HUES48 (cell line): Measurements from ENCODE around the gene MICAL3.
"Not testable (repeated sequence)": the region's sequence is repeated elsewhere in the genome, so short reads cannot be mapped to it uniquely, and the experiment has no call there.

Source experiments
- H3K27ac ChIP-seq: one replicate; pipeline ENCODE4 v1.7.0; 2013; ENCODE audit warnings: low read depth, low read length, inconsistent platforms
- H3K27me3 ChIP-seq: 2 replicates; pipeline ENCODE4 v1.6.1; 2013; ENCODE audit warnings: mild to moderate bottlenecking, low read length; ENCODE audit not compliant: control insufficient read depth, insufficient read depth
- H3K36me3 ChIP-seq: 2 replicates; pipeline ENCODE4 v1.6.1; 2013; ENCODE audit warnings: low read length; ENCODE audit not compliant: control insufficient read depth, insufficient read depth
- H3K4me1 ChIP-seq: 2 replicates; pipeline ENCODE4 v1.6.1; 2013; ENCODE audit warnings: mild to moderate bottlenecking, low read length; ENCODE audit not compliant: control insufficient read depth, insufficient read depth
- H3K4me3 ChIP-seq: 2 replicates; pipeline ENCODE4 v1.5.1; 2013; ENCODE audit warnings: mild to moderate bottlenecking, low read depth, low read length
- H3K9ac ChIP-seq: 2 replicates; pipeline ENCODE4 v1.6.1; 2013; ENCODE audit warnings: mild to moderate bottlenecking, low read depth, low read length, moderate library complexity
- H3K9me3 ChIP-seq: 2 replicates; pipeline ENCODE4 v1.6.1; 2013; ENCODE audit warnings: low read length; ENCODE audit not compliant: control insufficient read depth, insufficient read depth

Gene MICAL3

DNA sequence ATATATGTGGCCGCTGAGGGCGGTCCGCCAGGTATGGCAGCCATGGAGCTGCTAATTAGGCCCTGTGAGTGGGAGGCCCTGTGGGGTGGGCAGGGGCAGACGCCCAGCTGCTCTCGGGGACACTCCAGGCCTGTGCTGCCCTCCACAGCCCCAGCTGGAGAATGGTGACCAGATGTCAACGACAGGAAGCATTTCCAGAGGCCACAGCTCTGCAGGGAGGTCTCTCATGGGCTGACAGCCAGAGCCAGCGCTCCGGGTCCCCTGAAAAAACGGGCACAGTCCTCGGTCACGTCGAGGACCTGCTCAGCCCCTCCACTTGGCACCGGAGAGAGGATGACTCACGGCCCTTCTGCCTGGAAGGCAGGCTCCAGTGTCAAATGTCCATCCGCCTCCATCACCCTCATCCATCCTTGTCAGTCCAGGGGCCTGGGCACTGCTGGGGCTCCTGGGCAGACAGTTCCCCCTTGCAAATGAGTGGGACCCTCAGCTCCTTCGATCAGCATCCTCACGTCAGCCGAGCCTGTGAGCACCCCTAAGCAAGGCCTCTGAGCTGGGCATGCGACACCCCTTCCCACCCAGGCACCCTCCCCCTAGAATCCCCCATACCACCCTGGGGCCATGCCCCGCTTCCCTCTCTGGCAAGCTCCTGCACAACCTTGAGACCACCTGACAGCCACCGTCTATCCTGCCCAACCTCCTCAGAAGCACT is 252.0 kb downstream of the MICAL3 start:
- Histone ChIP-seq H3K4me3 (peak overlapping the region; percentile 67; the same call in 1 of the 2 replicates), H3K4me1 (peaks cover 9% of the 10 kb centered on the region), H3K9ac (no peak overlapping the region), H3K27me3 (peaks cover 7% of the 10 kb centered on the region; the same call in 1 of the 2 replicates), H3K27ac (no peak overlapping the region), H3K36me3 (no peaks in the 10 kb centered on the region), H3K9me3 (no peaks in the 10 kb centered on the region)

DNA sequence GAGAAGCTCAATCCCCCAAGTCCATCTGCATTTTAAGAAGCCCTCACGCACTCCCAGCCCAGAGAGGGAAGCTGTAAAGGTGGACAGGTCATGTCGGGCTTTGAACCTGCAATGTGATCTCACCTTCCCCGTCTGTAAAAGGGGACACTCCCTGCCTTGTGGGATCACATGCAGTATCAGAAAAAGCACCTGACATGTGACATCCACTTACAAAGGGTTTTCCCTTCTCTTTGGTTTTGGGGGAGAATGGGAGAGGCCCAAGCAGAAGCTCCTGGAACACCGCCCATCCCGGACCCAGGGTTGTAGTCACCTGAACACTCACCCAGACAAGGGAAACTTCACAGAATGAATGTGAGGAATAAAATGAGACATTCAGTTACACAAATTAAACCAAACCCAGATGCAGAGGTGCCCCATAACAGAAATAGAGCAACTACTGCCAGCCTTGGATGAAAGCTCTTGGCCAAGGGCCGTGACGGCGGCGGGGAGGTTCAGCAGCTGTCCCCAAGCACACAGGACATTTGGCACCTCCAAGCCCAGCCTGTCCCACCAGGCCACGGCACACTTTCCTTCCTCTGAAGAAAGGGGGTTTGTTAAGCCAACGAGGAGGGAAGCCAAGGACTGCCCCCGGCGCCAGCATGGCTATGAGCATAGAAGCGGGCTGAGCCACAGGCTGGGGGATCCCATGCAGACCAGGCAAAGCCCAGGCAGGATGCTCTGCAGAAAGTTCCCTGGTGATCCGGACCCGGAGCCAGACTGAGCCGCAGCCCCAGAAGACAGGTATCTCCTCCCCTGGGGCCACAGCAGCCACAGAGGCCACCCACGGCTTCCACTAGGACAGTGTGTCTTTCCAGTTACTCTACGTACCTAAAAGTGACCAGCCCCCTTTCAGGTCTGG is 253.9 kb downstream of the MICAL3 start:
- no peaks in the 10 kb centered on the region for H3K36me3 ChIP-seq
- H3K9me3 ChIP-seq: no peaks in the 10 kb centered on the region
- no peak overlapping the region for H3K27ac ChIP-seq
- no peak overlapping the region for H3K9ac ChIP-seq
- peaks cover 9% of the 10 kb centered on the region for H3K4me1 ChIP-seq
- no peak overlapping the region for H3K4me3 ChIP-seq
- peaks cover 7% of the 10 kb centered on the region; the same call in 1 of the 2 replicates for H3K27me3 ChIP-seq

DNA sequence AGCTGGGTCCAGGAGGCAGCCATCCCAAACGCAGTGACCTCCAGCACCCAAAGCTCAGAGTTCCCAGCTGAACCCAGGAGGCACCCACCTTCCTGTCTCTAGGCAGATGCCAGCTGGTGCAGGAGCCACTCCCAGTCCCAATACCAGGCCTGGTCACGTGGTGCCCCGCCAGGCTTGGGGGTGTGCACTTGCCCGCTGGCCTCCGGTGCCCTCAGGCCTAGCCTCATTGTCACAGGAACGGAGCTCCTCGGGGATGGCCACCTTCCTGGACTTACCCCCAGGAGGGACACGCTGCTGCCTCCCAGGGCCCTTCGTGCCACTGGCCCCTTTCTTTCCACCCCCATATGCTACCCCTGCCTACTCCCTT is 254.7 kb downstream of the MICAL3 start:
- H3K9ac ChIP-seq: no peak overlapping the region
- H3K36me3 ChIP-seq: no peaks in the 10 kb centered on the region
- H3K27ac ChIP-seq: no peak overlapping the region
- H3K4me1 ChIP-seq: peaks cover 8% of the 10 kb centered on the region
- H3K27me3 ChIP-seq: peaks cover 2% of the 10 kb centered on the region; the same call in 1 of the 2 replicates
- H3K9me3 ChIP-seq: no peaks in the 10 kb centered on the region
- H3K4me3 ChIP-seq: no peak overlapping the region

DNA sequence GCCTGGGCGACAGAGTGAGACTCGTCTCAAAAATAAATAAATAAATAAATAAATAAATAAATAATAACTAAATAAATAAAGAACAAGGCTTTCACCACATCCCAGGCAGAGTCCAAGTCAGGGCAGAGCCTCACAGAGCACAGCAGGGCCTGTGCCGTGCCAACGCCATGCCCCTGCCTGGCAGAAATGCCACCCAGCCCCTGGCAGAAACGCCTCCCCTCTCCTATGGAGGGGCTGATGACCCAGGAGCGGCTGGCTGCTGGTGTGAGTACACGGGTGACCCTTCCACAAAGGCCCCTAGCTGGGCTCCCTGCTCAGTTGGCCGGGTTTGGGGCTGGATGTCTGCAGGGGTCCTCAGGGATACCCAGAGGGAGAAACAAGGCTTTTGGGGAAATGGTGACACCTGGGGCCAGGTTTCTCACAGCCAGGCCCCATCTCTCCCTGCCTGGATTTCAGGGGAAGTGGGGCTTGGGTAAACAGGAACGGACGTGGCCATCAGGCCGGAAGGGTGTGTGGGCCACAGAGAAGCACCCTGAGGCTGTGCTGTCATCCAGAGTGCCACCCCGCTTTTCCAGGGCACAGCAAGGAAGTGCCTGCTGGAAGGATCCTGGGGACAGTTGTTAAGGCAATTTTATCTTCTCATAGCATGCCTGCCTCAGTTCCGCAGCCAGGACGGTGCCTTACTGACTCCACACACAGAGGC is 255.2 kb downstream of the MICAL3 start:
- Histone ChIP-seq H3K27ac (no peak overlapping the region), H3K9ac (no peak overlapping the region), H3K4me3 (no peak overlapping the region), H3K4me1 (peaks cover 6% of the 10 kb centered on the region), H3K27me3 (no peaks in the 10 kb centered on the region), H3K9me3 (no peaks in the 10 kb centered on the region), H3K36me3 (no peaks in the 10 kb centered on the region)

DNA sequence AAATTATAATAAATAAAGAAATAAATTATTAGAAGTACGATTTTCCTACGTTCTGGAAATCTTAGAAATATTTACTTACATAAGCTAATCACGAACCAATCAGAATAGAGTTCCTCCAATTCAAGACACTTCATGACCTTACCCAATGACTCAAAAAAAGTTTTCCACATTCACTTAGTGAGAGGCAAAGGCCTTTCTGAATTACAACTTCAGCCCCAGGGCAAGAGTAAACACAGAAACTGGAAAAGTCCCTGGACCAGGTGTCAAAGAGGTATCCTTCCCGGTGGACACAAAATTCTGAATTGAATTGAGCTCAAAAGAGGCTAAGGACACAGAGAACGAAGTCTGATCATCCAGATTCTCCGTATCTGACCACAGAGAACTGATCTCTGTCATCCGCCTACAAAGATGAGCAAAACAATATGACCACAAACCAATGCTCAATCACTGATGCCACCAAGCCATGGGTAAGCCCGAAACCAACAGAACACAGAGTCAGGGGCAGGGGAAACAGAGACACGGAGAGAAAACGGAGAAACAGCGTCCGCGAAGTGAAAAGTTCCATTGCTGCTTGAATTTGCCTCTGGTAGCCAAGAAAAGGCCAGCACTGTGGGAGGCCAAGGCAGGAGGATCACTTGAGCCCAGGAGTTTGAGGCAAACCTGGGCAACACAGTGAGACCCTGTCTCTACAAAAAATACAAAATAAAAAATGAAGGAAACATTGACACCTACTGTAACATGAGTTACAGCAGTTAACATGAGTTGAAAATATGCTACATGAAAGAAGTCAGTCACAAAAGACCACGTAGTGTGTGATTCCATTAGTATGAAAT is 256.9 kb downstream of the MICAL3 start:
- Histone ChIP-seq H3K36me3 (no peaks in the 10 kb centered on the region), H3K27me3 (no peaks in the 10 kb centered on the region), H3K4me3 (no peak overlapping the region), H3K27ac (no peak overlapping the region), H3K9ac (no peak overlapping the region), H3K4me1 (no peaks in the 10 kb centered on the region), H3K9me3 (no peaks in the 10 kb centered on the region)

DNA sequence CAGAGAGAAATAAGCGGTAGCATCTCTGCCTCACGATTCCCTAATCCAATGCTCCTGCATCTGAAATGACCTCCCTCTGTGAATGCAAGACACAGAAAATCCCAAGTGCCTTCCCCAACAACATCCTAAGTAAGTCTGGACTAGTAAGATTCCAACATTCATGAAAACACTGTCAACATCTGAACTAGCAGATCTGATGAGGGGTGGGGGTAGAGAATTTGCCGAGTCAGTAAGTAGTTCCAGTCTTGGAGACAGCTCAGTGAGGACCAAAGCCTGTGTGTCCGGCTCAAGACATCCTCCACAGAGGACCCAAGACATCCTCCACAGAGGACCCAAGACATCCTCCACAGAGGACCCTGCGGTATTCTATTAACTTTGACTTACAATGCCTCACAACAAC is 259.5 kb downstream of the MICAL3 start:
- not testable (repeated sequence) for H3K9ac ChIP-seq, H3K4me1 ChIP-seq, H3K27ac ChIP-seq

DNA sequence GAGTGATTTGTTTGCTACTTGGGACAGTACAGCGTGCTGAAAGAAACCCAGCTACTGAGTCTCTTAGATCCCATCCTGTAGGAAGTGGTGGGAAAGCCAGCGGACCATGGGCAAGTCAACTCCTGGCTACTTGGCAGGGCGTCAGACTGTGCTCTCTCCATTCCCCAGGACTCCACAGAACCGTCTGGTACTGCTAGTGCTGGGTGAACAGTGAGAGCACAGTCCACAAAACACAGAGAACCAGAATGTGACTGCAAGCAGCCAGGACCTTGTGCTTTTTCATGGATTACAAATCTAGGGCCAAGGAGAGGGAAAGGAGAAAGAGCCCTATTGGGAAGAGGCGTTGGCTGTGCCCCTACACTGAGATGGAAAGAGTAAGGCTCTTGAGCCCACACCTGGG is 260.3 kb downstream of the MICAL3 start:
- Histone ChIP-seq H3K4me1 (no peaks in the 10 kb centered on the region), H3K27me3 (no peaks in the 10 kb centered on the region), H3K4me3 (no peak overlapping the region), H3K27ac (no peak overlapping the region), H3K9me3 (no peaks in the 10 kb centered on the region), H3K36me3 (no peaks in the 10 kb centered on the region), H3K9ac (no peak overlapping the region)

More for the DNA sequence above, 259.5 kb downstream of the MICAL3 start:
- H3K9me3 ChIP-seq, H3K27me3 ChIP-seq, H3K36me3 ChIP-seq, H3K4me3 ChIP-seq: not testable (repeated sequence)

DNA sequence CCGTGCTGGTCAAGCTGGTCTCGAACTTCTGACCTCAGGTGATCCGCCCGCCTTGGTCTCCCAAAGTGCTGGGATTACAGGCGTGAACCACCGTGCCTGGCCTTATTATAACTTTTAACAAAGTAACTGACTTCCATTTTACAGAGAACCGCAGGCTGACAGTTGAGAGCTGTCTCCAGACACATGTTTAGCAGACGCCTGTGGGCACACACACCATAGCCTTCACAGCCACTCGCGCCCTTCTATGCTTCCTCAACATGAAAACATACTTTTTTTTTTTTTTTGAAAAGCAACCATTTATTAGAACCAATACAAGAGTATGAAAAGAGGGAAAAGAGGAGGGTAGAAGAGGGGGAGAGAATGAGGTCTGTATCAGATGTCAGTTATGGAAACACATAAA is 260.9 kb downstream of the MICAL3 start:
- H3K9me3 ChIP-seq, H3K4me1 ChIP-seq, H3K4me3 ChIP-seq, H3K27ac ChIP-seq, H3K9ac ChIP-seq, H3K27me3 ChIP-seq, H3K36me3 ChIP-seq: not testable (repeated sequence)

DNA sequence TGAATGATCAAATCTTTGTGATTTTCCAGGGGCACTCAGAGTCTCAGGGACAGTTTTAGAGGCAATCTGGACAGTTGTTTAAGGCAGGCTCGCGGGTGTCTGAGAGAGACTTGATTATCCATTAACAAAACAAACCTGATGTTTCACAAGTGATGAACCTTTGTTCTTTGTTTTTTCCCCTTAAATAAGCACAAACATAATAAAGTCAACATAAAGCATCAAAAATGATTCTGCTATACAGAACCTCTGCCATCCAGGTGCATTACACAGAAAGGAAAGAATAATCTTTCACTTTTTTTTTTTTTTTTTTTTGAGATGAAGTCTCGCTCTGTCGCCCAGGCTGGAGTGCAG is 263.2 kb downstream of the MICAL3 start:
- Histone ChIP-seq H3K36me3 (no peaks in the 10 kb centered on the region), H3K9me3 (no peaks in the 10 kb centered on the region), H3K4me1 (no peaks in the 10 kb centered on the region), H3K27me3 (no peaks in the 10 kb centered on the region), H3K27ac (no peak overlapping the region), H3K4me3 (no peak overlapping the region), H3K9ac (no peak overlapping the region)

DNA sequence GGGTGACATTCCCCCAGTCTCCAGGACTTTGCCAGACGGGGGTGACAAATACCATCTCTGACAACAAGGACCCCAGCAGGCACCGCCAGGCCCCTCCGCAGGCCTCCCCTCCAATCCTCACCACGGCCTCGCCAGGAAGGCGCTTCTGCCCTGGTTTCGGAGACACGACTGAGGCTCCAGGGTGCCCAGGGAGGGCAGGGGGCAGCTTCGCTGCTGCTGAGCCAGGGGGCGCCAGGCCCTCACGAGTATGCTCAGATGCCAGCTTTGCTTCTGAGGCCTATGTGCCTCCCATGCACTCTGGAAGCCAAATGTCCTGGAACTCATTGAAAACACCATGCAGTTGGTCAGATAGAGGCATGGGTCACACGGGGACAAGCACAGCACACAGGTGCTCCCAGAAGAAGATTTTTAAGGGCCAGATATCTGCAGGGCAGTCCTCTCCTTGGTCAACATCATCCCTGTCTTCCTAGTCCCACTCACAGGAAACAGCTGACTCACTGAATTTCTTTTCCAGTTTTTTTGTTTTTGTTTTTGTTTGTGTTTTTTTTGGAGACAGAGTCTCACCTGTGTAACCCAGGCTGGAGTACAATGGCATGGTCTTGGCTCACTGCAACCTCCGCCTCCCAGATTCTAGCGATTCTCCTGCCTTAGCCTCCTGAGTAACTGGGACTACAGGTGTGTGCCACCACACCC is 270.0 kb downstream of the MICAL3 start:
- Histone ChIP-seq H3K9ac (no peak overlapping the region), H3K36me3 (no peaks in the 10 kb centered on the region), H3K4me1 (no peaks in the 10 kb centered on the region), H3K9me3 (no peaks in the 10 kb centered on the region), H3K27me3 (no peaks in the 10 kb centered on the region), H3K27ac (no peak overlapping the region), H3K4me3 (no peak overlapping the region)
